ENCODE data around the gene ORAI2.
"Not testable (repeated sequence)": the region's sequence is repeated elsewhere in the genome, so short reads cannot be mapped to it uniquely, and the experiment has no call there.

The ORAI2 gene

DNA sequence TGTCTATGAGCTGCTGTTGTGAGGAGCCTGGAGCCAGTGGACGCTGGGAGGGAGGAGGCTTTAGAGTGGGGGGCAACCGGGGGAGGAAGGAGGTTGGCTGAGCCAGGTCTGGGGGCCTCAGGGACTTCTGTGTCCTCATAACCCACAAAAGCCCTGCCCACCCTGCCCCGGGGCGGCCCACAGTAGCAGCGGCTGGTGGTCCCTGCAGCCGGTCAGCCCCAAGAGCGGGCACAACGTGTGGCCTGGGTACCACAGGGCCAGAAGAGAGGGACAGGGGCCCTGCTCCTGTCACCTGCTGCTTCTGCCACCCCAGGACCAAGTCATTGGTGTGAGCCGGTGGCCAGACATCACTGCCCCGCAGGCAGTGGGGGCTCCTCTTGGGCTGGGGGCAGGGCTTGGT lies 48.6 kb downstream of the ORAI2 start:
- H3K27ac ChIP-seq (ENCODE audit: low read depth, low read length); H3K79me2 ChIP-seq (ENCODE audit: control insufficient read depth, insufficient read depth, low read length, unreplicated experiment); H3K4me1 ChIP-seq (ENCODE audit: control insufficient read depth, insufficient read depth, low read length, unreplicated experiment); H2AFZ ChIP-seq (ENCODE audit: low read length, unreplicated experiment); H3K36me3 ChIP-seq (ENCODE audit: insufficient read depth, low read length); H3K4me3 ChIP-seq (ENCODE audit: low read depth, low read length); H3K27me3 ChIP-seq (ENCODE audit: insufficient read depth, low read length): not testable (repeated sequence)

DNA sequence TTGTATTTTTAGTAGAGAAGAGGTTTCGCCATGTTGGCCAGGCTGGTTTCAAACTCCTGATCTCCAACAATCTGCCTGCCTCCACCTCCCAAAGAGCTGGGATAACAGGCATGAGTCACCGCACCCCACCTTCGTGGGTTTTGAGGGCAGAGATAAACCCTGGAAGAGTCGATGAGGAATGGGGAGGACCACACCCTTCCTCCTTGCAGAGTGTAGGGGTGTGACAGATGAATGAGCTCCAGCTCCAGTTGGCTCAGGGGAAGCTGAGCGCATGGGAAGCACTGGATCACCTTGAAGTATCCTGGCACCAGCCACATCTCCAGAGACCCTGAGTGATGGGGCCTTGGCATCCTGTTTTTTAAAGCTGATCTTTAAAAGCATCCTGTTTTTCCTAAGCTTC lies 50.9 kb downstream of the ORAI2 start:
- not testable (repeated sequence) for H3K4me1 ChIP-seq (ENCODE audit: control insufficient read depth, insufficient read depth, low read length, unreplicated experiment); H3K4me3 ChIP-seq (ENCODE audit: low read depth, low read length); H3K27ac ChIP-seq (ENCODE audit: low read depth, low read length); H3K27me3 ChIP-seq (ENCODE audit: insufficient read depth, low read length); H3K79me2 ChIP-seq (ENCODE audit: control insufficient read depth, insufficient read depth, low read length, unreplicated experiment); H3K36me3 ChIP-seq (ENCODE audit: insufficient read depth, low read length); H2AFZ ChIP-seq (ENCODE audit: low read length, unreplicated experiment)

DNA sequence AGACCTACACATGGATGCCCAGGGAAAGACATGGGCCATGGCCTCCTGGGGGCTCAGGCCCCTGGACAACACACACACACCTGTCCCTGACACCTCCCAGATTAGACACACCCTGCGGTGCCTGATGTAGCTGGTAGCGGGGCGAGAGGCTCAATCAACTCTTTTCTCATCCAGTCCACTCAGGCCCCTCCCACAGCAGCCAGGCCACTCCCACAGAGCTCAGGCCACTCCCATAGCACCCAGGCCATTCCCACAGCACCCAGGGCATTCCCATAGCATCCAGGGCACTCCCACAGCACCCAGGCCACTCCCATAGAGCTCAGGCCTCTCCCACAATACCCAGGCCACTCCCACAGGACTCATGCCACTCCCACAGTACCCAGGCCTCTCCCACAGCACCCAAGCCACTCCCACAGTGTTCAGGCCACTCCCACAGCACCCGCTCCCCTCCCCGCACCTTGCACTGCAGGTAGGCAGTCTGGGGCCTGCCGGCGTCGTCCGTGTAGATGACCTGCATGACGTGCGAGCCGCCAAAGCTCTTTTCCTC lies 57.2 kb downstream of the ORAI2 start:
- H3K36me3 ChIP-seq (ENCODE audit: insufficient read depth, low read length); H3K4me3 ChIP-seq (ENCODE audit: low read depth, low read length); H3K27ac ChIP-seq (ENCODE audit: low read depth, low read length); H3K4me1 ChIP-seq (ENCODE audit: control insufficient read depth, insufficient read depth, low read length, unreplicated experiment); H3K79me2 ChIP-seq (ENCODE audit: control insufficient read depth, insufficient read depth, low read length, unreplicated experiment); H3K27me3 ChIP-seq (ENCODE audit: insufficient read depth, low read length); H2AFZ ChIP-seq (ENCODE audit: low read length, unreplicated experiment): not testable (repeated sequence)

DNA sequence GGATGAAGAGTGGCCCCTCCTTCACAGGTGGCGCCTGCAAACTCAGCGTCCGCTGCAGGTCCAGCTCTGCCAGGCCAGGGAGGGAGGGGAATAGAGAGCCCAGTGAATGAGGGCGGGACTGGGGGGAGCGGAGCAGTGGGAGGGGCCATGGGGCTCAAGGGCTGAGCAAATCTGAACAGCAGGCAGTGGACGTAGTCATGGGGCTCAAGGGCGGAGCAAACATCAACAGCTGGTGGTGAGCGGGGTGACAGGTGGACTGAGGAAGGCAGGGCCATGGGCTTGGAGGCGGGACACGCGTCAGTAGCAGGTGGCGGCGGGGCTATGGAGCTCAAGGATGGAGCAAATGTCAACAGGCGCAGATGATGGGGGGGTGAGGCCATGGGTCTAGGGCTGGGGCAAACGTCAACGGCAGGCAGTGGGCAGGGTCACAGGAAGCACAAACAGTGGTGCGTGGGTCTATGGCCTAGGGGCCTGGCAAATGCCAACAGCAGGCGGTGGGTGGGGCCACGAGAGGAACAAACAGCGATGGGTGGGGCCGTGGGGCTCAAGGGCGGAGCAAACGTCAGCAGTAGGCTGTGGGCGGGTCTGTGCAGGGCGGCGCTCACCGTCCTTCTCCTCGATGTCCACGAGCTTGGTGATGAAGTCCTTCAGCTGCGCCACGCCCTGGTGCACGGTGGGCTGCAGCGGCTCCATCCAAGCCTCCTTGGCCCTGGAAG lies 60.0 kb downstream of the ORAI2 start:
- not testable (repeated sequence) for H3K27me3 ChIP-seq (ENCODE audit: insufficient read depth, low read length); H3K4me3 ChIP-seq (ENCODE audit: low read depth, low read length); H3K36me3 ChIP-seq (ENCODE audit: insufficient read depth, low read length); H2AFZ ChIP-seq (ENCODE audit: low read length, unreplicated experiment); H3K79me2 ChIP-seq (ENCODE audit: control insufficient read depth, insufficient read depth, low read length, unreplicated experiment); H3K4me1 ChIP-seq (ENCODE audit: control insufficient read depth, insufficient read depth, low read length, unreplicated experiment); H3K27ac ChIP-seq (ENCODE audit: low read depth, low read length)

DNA sequence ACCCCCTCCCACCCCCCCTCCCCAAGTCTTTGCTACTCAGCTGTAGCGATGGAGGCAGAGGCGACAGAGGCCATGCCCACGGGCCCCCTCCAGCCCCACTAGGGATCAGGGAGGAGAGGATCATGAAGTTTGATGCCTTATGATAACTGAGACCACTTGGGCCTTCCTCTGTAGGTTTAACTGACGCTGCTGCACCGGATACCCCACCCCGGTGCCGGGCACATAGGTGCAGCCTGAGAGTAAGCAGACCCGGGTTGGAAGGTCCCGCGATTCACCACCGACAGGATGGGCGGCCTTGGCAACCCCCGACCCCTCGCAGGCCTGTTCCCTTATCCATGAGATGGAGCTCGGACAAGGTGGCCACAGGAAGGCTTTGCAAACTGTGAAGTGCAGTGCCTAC lies 60.7 kb downstream of the ORAI2 start:
- not testable (repeated sequence) for H3K4me1 ChIP-seq (ENCODE audit: control insufficient read depth, insufficient read depth, low read length, unreplicated experiment); H3K4me3 ChIP-seq (ENCODE audit: low read depth, low read length); H3K36me3 ChIP-seq (ENCODE audit: insufficient read depth, low read length); H2AFZ ChIP-seq (ENCODE audit: low read length, unreplicated experiment); H3K27me3 ChIP-seq (ENCODE audit: insufficient read depth, low read length); H3K79me2 ChIP-seq (ENCODE audit: control insufficient read depth, insufficient read depth, low read length, unreplicated experiment); H3K27ac ChIP-seq (ENCODE audit: low read depth, low read length)

DNA sequence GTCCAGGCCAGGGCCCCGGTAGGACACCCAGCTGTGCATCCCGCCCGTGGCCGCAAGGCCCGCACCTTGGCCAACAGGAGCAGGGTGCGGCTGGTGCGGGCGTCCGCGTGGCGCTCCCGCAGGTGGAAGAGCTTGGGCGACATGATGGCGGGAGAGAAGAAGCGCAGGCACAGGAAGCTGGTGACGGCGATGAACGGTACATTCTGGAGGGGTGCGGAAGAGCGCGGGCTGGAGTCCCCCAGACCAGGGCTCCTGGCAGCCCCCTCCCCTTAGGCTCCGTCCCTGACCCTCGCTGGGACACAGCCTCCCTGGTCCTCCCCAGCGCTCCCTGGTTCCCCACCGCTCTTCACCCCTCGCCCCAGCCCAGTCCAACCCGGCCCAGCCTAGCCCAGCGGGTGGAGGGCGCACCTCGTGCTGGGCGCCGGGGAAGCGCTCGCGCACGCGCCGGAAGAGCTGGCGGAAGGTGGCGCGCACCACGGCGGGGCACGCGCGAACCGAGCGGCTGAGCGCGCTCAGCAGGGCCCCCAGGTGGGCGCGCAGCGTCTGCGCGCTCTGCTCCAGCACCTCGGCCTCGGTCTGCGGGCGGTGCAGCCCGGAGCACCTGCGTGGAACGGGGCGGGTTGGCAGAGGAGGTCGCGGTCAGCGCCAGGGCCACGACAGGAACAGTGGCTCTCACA lies 61.2 kb downstream of the ORAI2 start:
- H3K27ac ChIP-seq (ENCODE audit: low read depth, low read length); H3K4me3 ChIP-seq (ENCODE audit: low read depth, low read length); H3K27me3 ChIP-seq (ENCODE audit: insufficient read depth, low read length); H2AFZ ChIP-seq (ENCODE audit: low read length, unreplicated experiment); H3K4me1 ChIP-seq (ENCODE audit: control insufficient read depth, insufficient read depth, low read length, unreplicated experiment); H3K79me2 ChIP-seq (ENCODE audit: control insufficient read depth, insufficient read depth, low read length, unreplicated experiment); H3K36me3 ChIP-seq (ENCODE audit: insufficient read depth, low read length): not testable (repeated sequence)

DNA sequence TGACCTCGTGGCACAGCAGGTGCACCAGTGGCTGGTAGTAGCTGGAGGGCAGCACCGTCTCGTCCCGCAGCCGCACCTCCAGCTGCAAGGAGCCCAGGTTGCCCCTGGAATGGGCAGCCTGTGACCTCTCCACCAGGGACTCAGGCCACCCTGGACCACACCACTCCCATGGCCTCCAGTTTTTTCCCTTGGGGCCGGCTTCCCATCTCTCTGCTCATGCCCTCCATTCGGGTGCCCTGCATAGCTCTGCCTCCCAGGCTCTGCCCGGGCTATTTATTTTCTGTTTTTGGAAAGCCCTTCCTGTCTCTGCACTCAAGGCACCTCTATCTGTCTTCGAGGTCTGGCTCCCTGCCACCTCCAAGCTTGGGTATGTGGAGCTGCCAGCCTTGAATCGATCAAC lies 63.5 kb downstream of the ORAI2 start:
- H3K4me3 ChIP-seq (ENCODE audit: low read depth, low read length); H3K27me3 ChIP-seq (ENCODE audit: insufficient read depth, low read length); H3K27ac ChIP-seq (ENCODE audit: low read depth, low read length); H3K79me2 ChIP-seq (ENCODE audit: control insufficient read depth, insufficient read depth, low read length, unreplicated experiment); H3K36me3 ChIP-seq (ENCODE audit: insufficient read depth, low read length); H3K4me1 ChIP-seq (ENCODE audit: control insufficient read depth, insufficient read depth, low read length, unreplicated experiment); H2AFZ ChIP-seq (ENCODE audit: low read length, unreplicated experiment): not testable (repeated sequence)

DNA sequence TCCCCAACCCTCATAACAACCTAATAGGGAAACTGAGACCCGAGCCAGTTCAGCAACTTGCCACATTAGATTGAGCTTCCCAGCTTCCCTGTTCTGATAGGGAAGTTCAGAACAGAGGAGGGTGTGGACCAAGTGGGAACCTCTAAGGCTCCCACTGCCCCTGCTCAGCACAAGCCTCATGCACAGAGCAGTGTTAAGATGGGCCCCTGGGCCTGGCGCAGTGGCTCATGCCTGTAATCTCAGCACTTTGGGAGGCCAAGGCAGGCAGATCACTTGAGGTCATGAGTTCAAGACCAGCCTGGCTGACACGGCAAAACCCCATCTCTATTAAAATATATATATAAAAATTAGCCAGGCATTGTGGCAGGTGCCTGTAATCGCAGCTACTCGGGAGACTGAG lies 63.9 kb downstream of the ORAI2 start:
- H3K36me3 ChIP-seq (ENCODE audit: insufficient read depth, low read length); H3K4me1 ChIP-seq (ENCODE audit: control insufficient read depth, insufficient read depth, low read length, unreplicated experiment); H3K27me3 ChIP-seq (ENCODE audit: insufficient read depth, low read length); H3K4me3 ChIP-seq (ENCODE audit: low read depth, low read length); H3K79me2 ChIP-seq (ENCODE audit: control insufficient read depth, insufficient read depth, low read length, unreplicated experiment); H2AFZ ChIP-seq (ENCODE audit: low read length, unreplicated experiment); H3K27ac ChIP-seq (ENCODE audit: low read depth, low read length): not testable (repeated sequence)

DNA sequence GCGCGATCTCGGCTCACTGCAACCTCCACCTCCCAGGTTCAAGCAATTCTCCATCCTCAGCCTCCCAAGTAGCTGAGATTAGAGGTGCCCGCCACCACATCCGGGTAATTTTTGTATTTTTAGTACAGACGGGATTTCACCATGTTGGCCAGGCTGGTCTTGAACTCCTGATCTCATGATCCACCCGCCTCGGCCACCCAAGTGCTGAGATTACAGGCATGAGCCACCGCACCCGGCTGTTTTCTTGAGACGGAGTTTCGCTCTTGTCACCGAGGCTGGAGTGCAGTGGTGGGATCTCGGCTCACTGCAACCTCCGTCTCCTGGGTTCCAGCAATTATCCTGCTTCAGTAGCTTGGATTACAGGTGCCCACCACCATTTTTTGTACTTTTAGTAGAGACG lies 64.9 kb downstream of the ORAI2 start:
- H3K27me3 ChIP-seq (ENCODE audit: insufficient read depth, low read length); H3K4me1 ChIP-seq (ENCODE audit: control insufficient read depth, insufficient read depth, low read length, unreplicated experiment); H3K79me2 ChIP-seq (ENCODE audit: control insufficient read depth, insufficient read depth, low read length, unreplicated experiment); H2AFZ ChIP-seq (ENCODE audit: low read length, unreplicated experiment); H3K36me3 ChIP-seq (ENCODE audit: insufficient read depth, low read length); H3K4me3 ChIP-seq (ENCODE audit: low read depth, low read length); H3K27ac ChIP-seq (ENCODE audit: low read depth, low read length): not testable (repeated sequence)

DNA sequence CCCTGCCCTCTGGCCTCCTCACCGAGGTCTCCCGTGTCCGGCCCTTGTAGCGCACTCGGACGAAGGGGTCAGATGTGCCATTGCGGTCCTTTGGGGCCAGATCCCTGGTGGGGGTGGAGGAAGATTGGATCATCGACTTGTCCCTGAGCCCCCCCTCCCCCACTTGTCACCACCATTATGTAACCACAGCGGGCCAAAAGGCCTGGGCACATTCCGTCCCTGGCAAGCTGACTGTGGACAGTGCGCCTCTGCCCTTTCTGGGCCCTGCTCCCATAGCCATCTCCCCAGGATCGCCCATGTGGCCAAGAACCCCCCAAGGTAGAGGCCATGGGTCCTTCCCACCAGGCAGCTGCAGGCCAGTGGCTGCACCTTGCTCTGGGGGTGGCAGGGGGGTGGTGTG lies 69.8 kb downstream of the ORAI2 start:
- H3K27me3 ChIP-seq (ENCODE audit: insufficient read depth, low read length); H2AFZ ChIP-seq (ENCODE audit: low read length, unreplicated experiment); H3K27ac ChIP-seq (ENCODE audit: low read depth, low read length); H3K4me3 ChIP-seq (ENCODE audit: low read depth, low read length); H3K36me3 ChIP-seq (ENCODE audit: insufficient read depth, low read length); H3K79me2 ChIP-seq (ENCODE audit: control insufficient read depth, insufficient read depth, low read length, unreplicated experiment); H3K4me1 ChIP-seq (ENCODE audit: control insufficient read depth, insufficient read depth, low read length, unreplicated experiment): not testable (repeated sequence)
